ENCODE results near the gene TRIM8.

DNA sequence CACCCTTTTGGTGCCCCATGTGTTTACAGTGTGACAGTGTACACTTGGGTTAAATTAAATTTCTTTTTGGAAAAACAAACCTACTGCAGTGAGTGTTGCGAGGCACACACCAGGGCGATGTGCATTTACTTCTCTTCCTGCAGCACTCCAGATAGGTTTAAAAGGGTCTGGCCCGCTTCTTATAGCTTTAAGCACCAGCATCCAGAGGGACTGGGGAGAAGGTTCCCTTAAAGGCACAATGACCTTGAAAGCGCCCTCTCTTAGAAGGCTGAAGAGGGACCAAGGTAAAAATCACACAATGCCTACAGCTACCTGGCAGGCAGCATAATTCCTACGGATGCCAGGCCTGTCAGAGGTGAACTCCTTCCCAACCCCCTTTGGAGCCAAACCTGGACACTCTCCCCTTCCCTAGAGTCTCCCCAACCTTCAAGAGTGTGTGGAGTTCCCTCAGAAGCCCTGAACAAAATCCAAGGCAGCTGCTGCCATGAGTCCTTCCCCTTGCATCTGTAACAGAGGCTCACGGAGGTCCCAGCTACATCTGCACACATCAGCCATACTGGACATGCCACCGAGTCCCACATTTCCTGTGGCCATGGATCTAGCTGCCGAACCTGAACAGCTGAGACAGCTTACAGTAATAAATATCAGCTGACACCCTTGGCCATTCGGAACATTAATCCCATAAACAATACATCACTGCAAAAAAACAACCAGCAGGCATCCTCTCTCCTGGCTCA is 33.2 kb downstream of the TRIM8 start:
- TF ChIP-seq, protein P1, sequence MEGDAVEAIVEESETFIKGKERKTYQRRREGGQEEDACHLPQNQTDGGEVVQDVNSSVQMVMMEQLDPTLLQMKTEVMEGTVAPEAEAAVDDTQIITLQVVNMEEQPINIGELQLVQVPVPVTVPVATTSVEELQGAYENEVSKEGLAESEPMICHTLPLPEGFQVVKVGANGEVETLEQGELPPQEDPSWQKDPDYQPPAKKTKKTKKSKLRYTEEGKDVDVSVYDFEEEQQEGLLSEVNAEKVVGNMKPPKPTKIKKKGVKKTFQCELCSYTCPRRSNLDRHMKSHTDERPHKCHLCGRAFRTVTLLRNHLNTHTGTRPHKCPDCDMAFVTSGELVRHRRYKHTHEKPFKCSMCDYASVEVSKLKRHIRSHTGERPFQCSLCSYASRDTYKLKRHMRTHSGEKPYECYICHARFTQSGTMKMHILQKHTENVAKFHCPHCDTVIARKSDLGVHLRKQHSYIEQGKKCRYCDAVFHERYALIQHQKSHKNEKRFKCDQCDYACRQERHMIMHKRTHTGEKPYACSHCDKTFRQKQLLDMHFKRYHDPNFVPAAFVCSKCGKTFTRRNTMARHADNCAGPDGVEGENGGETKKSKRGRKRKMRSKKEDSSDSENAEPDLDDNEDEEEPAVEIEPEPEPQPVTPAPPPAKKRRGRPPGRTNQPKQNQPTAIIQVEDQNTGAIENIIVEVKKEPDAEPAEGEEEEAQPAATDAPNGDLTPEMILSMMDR (IDR thresholded peaks at IDR 0.05; ENCODE audit: borderline replicate concordance, extremely low read depth, low read length, poor library complexity, severe bottlenecking) = no peak
- no peak for TF ChIP-seq EZH2 (IDR thresholded peaks at IDR 0.05; ENCODE audit: borderline replicate concordance, low read depth, low read length, severe bottlenecking)

All from DND-41 (cell line).